OCI-LY7 (cell line): ENCODE results near the gene TPX2.

Experiments
- CTCF ChIP-seq: fragments of 200-600 bp; sonication (generic); conservative IDR thresholded peaks from 2 replicates; pipeline ENCODE4 v1.5.1; 2014; ENCODE audit warnings: mild to moderate bottlenecking, antibody characterized with exemption, low read length, moderate library complexity, mixed read lengths
- EZH2phosphoT487 ChIP-seq: fragments of 200-600 bp; sonication (generic); IDR thresholded peaks from 2 replicates; pipeline ENCODE4 v1.6.1; 2018; ENCODE audit warnings: low read depth, borderline replicate concordance, mild to moderate bottlenecking, mixed run types, antibody characterized with exemption, low read length, moderate library complexity, mixed read lengths

DNA sequence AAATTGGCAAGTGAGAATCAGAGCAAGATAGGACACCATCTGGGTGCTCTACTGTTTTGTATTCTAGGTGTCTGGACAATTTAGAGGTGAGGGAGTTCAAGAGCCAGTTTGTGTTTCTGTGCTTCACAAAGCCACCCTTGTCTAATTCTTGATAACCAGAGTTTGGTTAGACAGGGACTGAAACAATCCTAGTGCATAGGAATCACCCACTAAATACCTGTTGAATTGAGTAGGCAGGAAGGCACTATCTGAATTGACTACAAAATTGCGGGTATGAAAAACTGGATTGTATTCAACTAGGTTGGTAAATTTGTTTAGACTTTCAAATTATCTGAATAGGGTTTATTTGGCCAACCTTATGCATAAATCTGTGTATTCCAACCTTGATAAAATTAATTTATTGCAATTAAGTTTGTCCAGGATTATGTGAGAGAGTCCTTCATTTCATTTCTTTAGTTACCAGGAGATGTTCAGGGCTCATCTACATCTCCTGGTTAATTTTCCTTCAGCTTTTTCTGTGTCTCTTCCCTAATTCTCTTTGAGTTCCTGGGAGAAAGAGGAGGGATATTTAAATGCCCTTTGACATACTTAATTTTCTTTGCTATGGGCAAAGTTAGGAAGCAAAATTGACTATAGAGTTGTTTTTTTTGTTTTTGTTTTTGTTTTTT is 1.7 kb downstream of the TPX2 start:
- no peak for TF ChIP-seq CTCF
- no peak for TF ChIP-seq EZH2phosphoT487
